HFF-Myc (cell line): Measurements from ENCODE around the gene RGS2.

ENCODE experiments used
- DNase-seq: peaks from one replicate; pipeline ENCODE4 v3.0.0-alpha.2; 2011; ENCODE audit warnings: low read depth; ENCODE audit errors: extremely low read depth
- H3K4me3 ChIP-seq: replicated peaks from 2 replicates; pipeline ENCODE4 v1.5.1; 2011; ENCODE audit warnings: low read depth, mild to moderate bottlenecking, control low read depth, low read length
- CTCF ChIP-seq: IDR thresholded peaks from 2 replicates; pipeline ENCODE4 v1.5.1; 2012; ENCODE audit warnings: mild to moderate bottlenecking, low read depth, low read length, control low read depth; ENCODE audit errors: missing control alignments

Gene RGS2

DNA sequence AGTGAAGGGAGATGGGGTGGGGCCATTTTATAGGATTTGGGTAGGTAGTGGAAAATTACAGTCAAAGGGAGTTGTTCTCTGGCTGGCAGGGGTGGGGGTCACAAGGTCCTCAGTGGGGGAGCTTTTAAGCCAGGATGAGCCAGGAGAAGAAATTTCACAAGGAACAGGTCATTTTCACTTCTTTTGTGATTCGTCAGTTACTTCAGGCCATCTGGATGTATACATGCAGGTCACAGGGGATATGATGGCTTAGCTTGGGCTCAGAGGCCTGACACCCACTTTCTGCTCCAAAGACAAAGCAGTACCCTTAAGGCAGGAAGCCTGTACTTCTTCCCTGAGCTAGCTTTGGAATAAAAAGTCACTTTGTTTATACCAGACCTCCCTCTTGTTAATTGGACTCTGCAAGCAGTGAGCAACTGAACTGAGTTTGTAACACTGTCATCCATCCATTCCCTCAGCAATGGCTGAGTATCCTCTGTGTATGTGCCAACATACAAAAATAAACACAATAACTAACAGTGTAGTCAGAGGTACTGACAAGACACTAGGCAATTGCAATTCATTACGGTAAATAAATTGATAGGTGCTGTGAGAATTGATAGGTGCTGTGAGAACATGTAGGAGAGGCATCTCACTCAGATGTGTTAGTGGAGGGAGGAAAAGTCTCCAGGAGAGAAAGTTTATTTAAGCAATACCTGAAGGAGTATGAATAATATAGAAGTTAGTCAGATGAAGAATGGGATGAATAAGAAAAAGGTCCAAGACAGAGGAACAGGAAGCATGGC lies 14.7 kb upstream of the RGS2 start:
- no peak for DNase-seq
- TF ChIP-seq CTCF: no peak
- no peak overlapping the region for H3K4me3 ChIP-seq

GRCh38 chr1:192794768-192795035 lies 14.1 kb upstream of the RGS2 start:
- no peak for DNase-seq
- no peak for TF ChIP-seq CTCF
- no peak overlapping the region for H3K4me3 ChIP-seq

- no peak overlapping the region for H3K4me3 ChIP-seq
- no peak for DNase-seq
- TF ChIP-seq CTCF: no peak
Observed at GRCh38 chr1:192795916-192796618, 12.8 kb upstream of the RGS2 start.

DNA sequence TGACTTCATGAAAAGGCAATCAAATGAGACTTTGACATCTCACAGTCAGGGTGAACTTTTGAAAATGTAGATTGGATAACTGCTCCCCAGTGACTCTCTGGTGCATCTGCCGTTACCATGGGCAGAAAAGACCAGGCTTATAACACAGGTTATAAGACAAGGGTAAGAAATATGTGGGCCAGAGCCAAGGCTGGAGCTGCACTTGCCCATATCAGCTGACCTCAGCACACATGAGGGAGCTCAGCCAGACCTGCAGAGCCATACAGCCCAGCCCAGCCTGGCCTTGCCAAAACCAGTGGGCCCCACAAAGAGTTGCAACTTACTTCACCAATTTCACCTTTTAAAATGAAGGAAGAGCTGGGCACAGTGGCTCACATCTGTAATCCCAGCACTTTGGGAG lies 11.7 kb upstream of the RGS2 start:
- no peak overlapping the region for H3K4me3 ChIP-seq

DNA sequence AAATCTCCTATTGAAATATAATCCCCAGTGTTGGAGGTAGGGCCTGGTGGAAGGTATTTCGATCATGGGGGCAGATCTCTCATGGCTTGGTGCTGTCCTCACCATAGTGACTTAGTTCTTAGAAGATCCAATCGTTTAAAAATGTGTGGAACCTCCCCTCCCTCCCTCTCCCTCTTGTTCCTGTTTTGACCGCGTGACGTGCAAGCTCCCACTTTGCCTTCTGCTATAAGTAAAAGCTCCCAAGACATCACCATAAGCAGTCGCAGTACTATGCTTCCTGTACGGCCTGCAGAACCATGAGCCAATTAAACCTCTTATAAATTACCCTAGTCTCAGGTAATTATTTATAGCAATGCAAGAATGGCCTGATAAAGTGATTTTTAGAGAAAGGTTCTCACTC lies 10.9 kb upstream of the RGS2 start:
- TF ChIP-seq CTCF: no peak
- no peak overlapping the region for H3K4me3 ChIP-seq
- no peak for DNase-seq

More for the DNA sequence above, 11.7 kb upstream of the RGS2 start:
- no peak for TF ChIP-seq CTCF
- no peak for DNase-seq

- no peak for TF ChIP-seq CTCF
- DNase-seq: no peak
- H3K4me3 ChIP-seq: no peak overlapping the region
Observed at GRCh38 chr1:192801451-192801850, 7.4 kb upstream of the RGS2 start.
